Adrenal gland (tissue), 12 donors: ENCODE measurements around the gene CENPV. TPM values are rescaled to one million over a fixed set of nuclear protein-coding genes. Genes with fewer than 3 reads are reported as not detected.
"Not testable (repeated sequence)": the region's sequence is repeated elsewhere in the genome, so short reads cannot be mapped to it uniquely, and the experiment has no call there.

ENCODE experiments used
- DNase-seq, 7 donors: peaks; one replicate each; pipeline ENCODE4 v3.0.0-alpha.2; 2019 to 2020
- H3K27ac ChIP-seq, 5 donors: fragments of 200-600 bp; sonication (generic) in 4 of 5; 1 replicate in 3 of 5; 2 replicates in 2 of 5; pipeline versions ENCODE4 v1.5.1 to v1.8.0; 2016 to 2020; ENCODE audit warnings: mild to moderate bottlenecking in 1 of 5
- H3K27me3 ChIP-seq: fragments of 200-600 bp; 2 replicates; pipeline ENCODE4 v1.8.0; 2021
- H3K36me3 ChIP-seq, 2 donors: fragments of 200-600 bp; replicated peaks in 1 of 2; 1 replicate in 1 of 2; 2 replicates in 1 of 2; pipeline versions ENCODE4 v1.5.1 to v1.8.0; 2018 to 2022
- H3K4me1 ChIP-seq, 2 donors: fragments of 200-600 bp; replicated peaks in 1 of 2; 1 replicate in 1 of 2; 2 replicates in 1 of 2; pipeline versions ENCODE4 v1.5.1 to v1.8.0; 2018 to 2021
- H3K4me3 ChIP-seq, 4 donors: fragments of 200-600 bp; sonication (generic) in 3 of 4; one replicate each; pipeline ENCODE4 v1.5.1; 2016 to 2018
- H3K9me3 ChIP-seq, 3 donors: fragments of 200-600 bp; sonication (generic) in 1 of 3; replicated peaks in 1 of 3; 1 replicate in 2 of 3; 2 replicates in 1 of 3; pipeline versions ENCODE4 v1.5.1 to v1.8.0; 2016 to 2021
- CTCF ChIP-seq, 6 experiments: fragments of 450-650 bp in 4 of 6; fragments of 200-600 bp in 2 of 6; sonication (generic) in 1 of 6; IDR thresholded peaks; 1 replicate in 5 of 6; 2 replicates in 1 of 6; pipeline versions ENCODE4 v1.5.1 to v1.8.0; 2016 to 2021; ENCODE audit warnings: antibody characterized with exemption in 6 of 6, mild to moderate bottlenecking in 2 of 6, moderate library complexity in 1 of 6
- POLR2A ChIP-seq, 2 donors: fragments of 450-650 bp; IDR thresholded peaks; one replicate each; pipeline ENCODE4 v1.6.1; 2017; ENCODE audit warnings: antibody characterized with exemption in 2 of 2, mild to moderate bottlenecking in 2 of 2, moderate library complexity in 1 of 2
- WGBS, 4 donors: extraction: QIAGEN DNeasy Blood & Tissue Kit in 2 of 4; methylation state at CpG; one replicate each; pipeline versions ENCODE4 v1.1.5 to v1.1.7; 2013 to 2017; 5-methylcytosine and 5-hydroxymethylcytosine counted together
- intact Hi-C, 2 donors: fragments of 100-400 bp; cut with DNase I; formaldehyde crosslinking; loops; one replicate each; pipeline versions ENCODE4 v1.14.1 to v1.15.0; 2022 to 2023
- polyA plus RNA-seq, 3 donors: library from polyadenylated mRNA; stranded (reverse); fragments of 200-250 nt in 2 of 3; fragments of 350-450 nt in 1 of 3; fragmentation: Illumina TruSeq in 1 of 3; extraction: RNeasy Lipid Tissue Mini Kit (QIAGEN cat#74804) in 1 of 3; gene quantifications; one replicate each; pipeline ENCODE4 v1.2.3, GENCODE V29; 2013 to 2014
- total RNA-seq, 9 donors: library from RNA; depleted of rRNA in 4 of 9; stranded (reverse); fragments of >200 nt in 4 of 9; fragments of 120-200 nt in 1 of 9; fragmentation: NEBNext Ultra II Directional in 1 of 9; extraction: Animal tissue kit (Norgen Biotek cat#: 25700) in 1 of 9; gene quantifications; one replicate each; pipeline versions ENCODE4 v1.1.0 to v1.2.4, GENCODE V29; 2013 to 2023
- donor health status: healthy with polysubstance abuse.
- donor health status: Bipolar disorder and iron deficiency.
- donor health status: DM: yes; HTN: yes; CAD: no.
- donor health status: DM: no; HTN: no; CAD: no.
- donor health status: DM: no; HTN: no; CAD: no.
- donor health status: DM: yes; HTN: yes; CAD: no.

The CENPV gene
- total and polyA plus RNA-seq, 12 donors = 19.9 to 37.9 (median 28.6) TPM

- Histone ChIP-seq H3K4me1 (no peaks in the 10 kb centered on the region), H3K9me3 (no peaks in the 10 kb centered on the region), H3K27me3 (no peaks in the 10 kb centered on the region), H3K36me3 (peaks cover 0 to 7% of the 10 kb centered on the region in 2 donors), H3K4me3 (no peak overlapping the region), H3K27ac (no peak overlapping the region)
- TF ChIP-seq POLR2A (IDR thresholded peaks at IDR 0.05) = no peak
- no peak for TF ChIP-seq CTCF (IDR thresholded peaks at IDR 0.05)
- 56 to 94% (median 81%) methylated on average over 2 to 3 of the region's 3 CpGs for WGBS, 4 donors
- DNase-seq = no peak
- intact Hi-C loops = no loop called here
Measured at GRCh38 chr17:16319969-16320368, 33.3 kb downstream of the CENPV start.

- Histone ChIP-seq H3K27me3 (no peaks in the 10 kb centered on the region), H3K4me1 (no peaks in the 10 kb centered on the region), H3K36me3 (no peaks in the 10 kb centered on the region), H3K27ac (no peak overlapping the region), H3K9me3 (no peaks in the 10 kb centered on the region), H3K4me3 (no peak overlapping the region)
- no peak for DNase-seq
- WGBS, 4 donors = 95 to 100% (median 96%) methylated on average over 3 of the region's 3 CpGs
- intact Hi-C loops = no loop called here
- TF ChIP-seq CTCF (IDR thresholded peaks at IDR 0.05) (no peak), POLR2A (IDR thresholded peaks at IDR 0.05) (no peak)
Measured at GRCh38 chr17:16314859-16315258, 38.4 kb downstream of the CENPV start.

DNA sequence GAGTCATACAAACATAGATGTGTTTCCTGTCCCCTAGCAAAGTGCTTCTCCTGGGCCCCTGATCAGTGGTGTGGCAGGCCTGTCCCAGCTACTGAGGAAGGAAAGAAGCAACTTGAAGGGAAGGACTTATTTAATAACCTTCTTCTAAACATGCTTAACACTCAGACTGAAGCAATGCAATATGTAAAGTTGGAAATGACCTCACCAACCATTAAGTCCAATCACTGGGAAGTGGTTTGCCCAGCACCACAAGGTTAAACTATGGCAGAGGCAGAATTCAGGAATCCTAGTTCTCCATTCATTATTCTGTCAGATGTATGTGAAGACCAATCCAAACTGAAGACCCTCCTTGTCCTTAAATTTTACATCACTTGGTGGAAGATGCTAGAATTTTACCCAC lies 39.1 kb downstream of the CENPV start:
- Histone ChIP-seq H3K9me3 (no peaks in the 10 kb centered on the region), H3K27me3 (no peaks in the 10 kb centered on the region), H3K4me3 (no peak overlapping the region), H3K36me3 (no peaks in the 10 kb centered on the region), H3K4me1 (no peaks in the 10 kb centered on the region), H3K27ac (no peak overlapping the region)
- intact Hi-C loops = no loop called here
- TF ChIP-seq POLR2A (IDR thresholded peaks at IDR 0.05) (no peak), CTCF (IDR thresholded peaks at IDR 0.05) (no peak)
- DNase-seq = no peak

DNA sequence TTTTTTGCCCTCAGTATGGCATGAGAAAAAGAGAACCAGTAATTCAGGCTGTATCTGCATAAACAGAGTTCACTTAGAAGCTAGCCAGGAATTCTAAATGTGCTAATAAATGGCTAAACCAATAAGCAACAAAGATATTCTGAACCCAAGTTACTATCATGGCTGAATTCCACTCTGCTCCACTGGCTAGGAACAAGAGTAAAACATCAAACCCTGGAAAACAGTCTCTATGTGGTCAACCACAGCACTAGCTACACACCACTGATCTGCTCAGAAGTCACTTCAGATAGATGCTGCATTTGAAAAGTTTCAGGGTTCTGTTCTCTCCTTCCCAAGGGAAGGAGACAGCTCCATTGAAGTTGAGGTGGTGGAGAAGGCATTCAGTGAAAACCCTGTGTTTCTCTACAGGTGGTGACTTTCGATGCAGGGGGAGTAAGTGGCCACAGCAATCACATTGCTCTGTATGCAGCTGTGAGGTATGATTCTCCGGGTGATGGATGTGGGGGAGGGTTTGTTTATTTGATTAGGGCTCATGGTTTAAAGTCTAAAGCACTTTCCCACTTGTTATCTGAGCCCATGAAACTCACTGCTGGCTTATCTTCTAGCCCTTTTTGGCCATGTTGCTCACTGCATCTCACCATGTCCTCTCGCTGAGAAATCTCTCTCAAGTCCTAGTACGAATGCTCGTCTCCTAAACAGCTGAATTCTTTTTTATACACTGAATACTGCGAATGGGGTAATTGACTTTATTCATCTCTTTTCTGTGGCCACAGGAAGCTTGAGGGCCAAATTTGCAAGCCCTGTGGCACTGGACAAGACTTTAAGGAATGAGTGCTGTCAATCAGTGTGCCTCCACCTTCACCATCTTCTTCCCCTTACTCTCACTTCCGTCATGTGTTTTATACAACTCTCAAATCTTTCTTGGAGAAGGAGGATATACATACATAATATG lies 39.9 kb downstream of the CENPV start:
- intact Hi-C loops = no loop called here
- 90 to 96% (median 92%) methylated on average over 6 to 7 of the region's 7 CpGs for WGBS, 4 donors
- H3K27me3 ChIP-seq = no peaks in the 10 kb centered on the region

GRCh38 chr17:16312061-16312460 lies 41.2 kb downstream of the CENPV start:
- H3K27ac ChIP-seq, H3K9me3 ChIP-seq, H3K36me3 ChIP-seq, H3K4me3 ChIP-seq, H3K4me1 ChIP-seq, H3K27me3 ChIP-seq, intact Hi-C loops: not testable (repeated sequence)
- DNase-seq = peak in 1 of 7 donors; percentile 18
- 97 to 99% (median 98%) methylated on average over 15 to 33 of the region's 34 CpGs for WGBS, 4 donors

More for the DNA sequence above, 39.9 kb downstream of the CENPV start:
- Histone ChIP-seq H3K9me3 (no peaks in the 10 kb centered on the region), H3K4me3 (no peak overlapping the region), H3K4me1 (no peaks in the 10 kb centered on the region), H3K36me3 (no peaks in the 10 kb centered on the region), H3K27ac (no peak overlapping the region)
- TF ChIP-seq CTCF (IDR thresholded peaks at IDR 0.05) (no peak), POLR2A (IDR thresholded peaks at IDR 0.05) (no peak)
- no peak for DNase-seq
